Keratinocyte (primary cell): ENCODE measurements around the gene ILK. TPM values are rescaled to one million over a fixed set of nuclear protein-coding genes. Genes with fewer than 3 reads are reported as not detected.

Experiments used
- DNase-seq: peaks from one replicate; pipeline ENCODE4 v3.0.0-alpha.2; 2011; ENCODE audit warnings: low read depth, missing footprints, low spot score
- FAIRE-seq: peaks from 2 replicates; lab custom pipeline; 2011; peaks lifted over from hg19 to GRCh38; lab: Jason Lieb, UNC
- H2AFZ ChIP-seq: 2 replicates; pipeline ENCODE4 v1.6.0; 2012; ENCODE audit warnings: low read length, control low read depth, inconsistent platforms; ENCODE audit not compliant: control insufficient read depth
- H3K27ac ChIP-seq: 2 replicates; pipeline ENCODE4 v1.5.1; 2011; ENCODE audit warnings: low read length; ENCODE audit not compliant: control insufficient read depth, insufficient read depth
- H3K27me3 ChIP-seq: 3 replicates; pipeline ENCODE4 v1.6.0; 2011; ENCODE audit warnings: low read length; ENCODE audit not compliant: control insufficient read depth, insufficient read depth; ENCODE audit errors: extremely low read depth
- H3K36me3 ChIP-seq, 2 experiments: 2 replicates in 1 of 2; 3 replicates in 1 of 2; pipeline ENCODE4 v1.5.1; 2011; ENCODE audit warnings: low read length in 2 of 2, mild to moderate bottlenecking in 1 of 2; ENCODE audit not compliant: control insufficient read depth in 2 of 2, insufficient read depth in 2 of 2; ENCODE audit errors: extremely low read depth in 1 of 2
- H3K4me1 ChIP-seq: 3 replicates; pipeline ENCODE4 v1.5.1; 2011; ENCODE audit warnings: low read length; ENCODE audit not compliant: control insufficient read depth, insufficient read depth; ENCODE audit errors: extremely low read depth
- H3K4me2 ChIP-seq: 3 replicates; pipeline ENCODE4 v1.6.0; 2011; ENCODE audit warnings: low read depth, low read length; ENCODE audit not compliant: control insufficient read depth, insufficient read depth; ENCODE audit errors: extremely low read depth
- H3K4me3 ChIP-seq, 3 experiments: fragments of 200-600 bp in 1 of 3; sonication (generic) in 1 of 3; 2 replicates in 2 of 3; 3 replicates in 1 of 3; pipeline ENCODE4 v1.5.1; 2011 to 2016; ENCODE audit warnings: low read length in 3 of 3, mild to moderate bottlenecking in 3 of 3, control low read depth in 2 of 3, inconsistent platforms in 1 of 3, low read depth in 1 of 3, mixed read lengths in 1 of 3, mixed run types in 1 of 3, moderate library complexity in 1 of 3; ENCODE audit not compliant: control insufficient read depth in 2 of 3, insufficient read depth in 2 of 3; ENCODE audit errors: extremely low read depth in 1 of 3
- H3K79me2 ChIP-seq: 2 replicates; pipeline ENCODE4 v1.6.0; 2012; ENCODE audit warnings: low read length; ENCODE audit not compliant: control insufficient read depth, insufficient read depth
- H3K9ac ChIP-seq: 3 replicates; pipeline ENCODE4 v1.6.0; 2011; ENCODE audit warnings: low read length; ENCODE audit not compliant: control insufficient read depth, insufficient read depth; ENCODE audit errors: extremely low read depth
- H3K9me1 ChIP-seq: 3 replicates; pipeline ENCODE4 v1.6.0; 2011; ENCODE audit warnings: low read length; ENCODE audit not compliant: control insufficient read depth, insufficient read depth; ENCODE audit errors: extremely low read depth
- H3K9me3 ChIP-seq: 2 replicates; pipeline ENCODE4 v1.5.1; 2012; ENCODE audit warnings: low read depth, low read length; ENCODE audit not compliant: control insufficient read depth
- H4K20me1 ChIP-seq: 3 replicates; pipeline ENCODE4 v1.6.0; 2011; ENCODE audit warnings: low read length; ENCODE audit not compliant: control insufficient read depth, insufficient read depth; ENCODE audit errors: extremely low read depth
- EZH2 ChIP-seq: IDR thresholded peaks from one replicate; pipeline ENCODE4 v1.6.1; 2012; ENCODE audit warnings: inconsistent platforms, mild to moderate bottlenecking, low read length, moderate library complexity
- dilution Hi-C: fragments of 300-500 bp; cut with MboI; formaldehyde crosslinking; loops from one replicate; pipeline ENCODE4 v1.7.0; 2020; ENCODE audit warnings: low sequenced_read_pairs; ENCODE audit not compliant: extremely low pct_ligation_motif_present
- polyA plus RNA-seq, 5 experiments: library from polyadenylated mRNA; depleted of rRNA in 3 of 5; stranded (reverse) in 3 of 5; stranded (forward) in 1 of 5; unstranded in 1 of 5; fragments of >200 nt; gene quantifications; 1 replicate in 1 of 5; 2 replicates in 3 of 5; 3 replicates in 1 of 5; pipeline versions ENCODE4 v1.2.1 to v1.2.3, GENCODE V29; 2011 to 2012; ENCODE audit warnings: missing spikeins in 2 of 5, low read depth in 1 of 5, low replicate concordance in 1 of 5
- TF ChIP-seq, protein P1 (sequence below), 3 experiments: IDR thresholded peaks in 1 of 3; conservative IDR thresholded peaks in 1 of 3; optimal IDR thresholded peaks in 1 of 3; 2 replicates in 2 of 3; 3 replicates in 1 of 3; pipeline versions ENCODE3 to v1.5.1; 2011; ENCODE audit warnings: low read length in 3 of 3, mild to moderate bottlenecking in 3 of 3, moderate library complexity in 2 of 3, control low read depth in 1 of 3, inconsistent platforms in 1 of 3; ENCODE audit not compliant: insufficient read depth in 2 of 3; ENCODE audit errors: extremely low read depth in 1 of 3

The ILK gene
- polyA plus RNA-seq, 1 donor (not counting 4 experiments of a cell fraction or from before 2014, with no cell fraction given): 117 TPM

DNA sequence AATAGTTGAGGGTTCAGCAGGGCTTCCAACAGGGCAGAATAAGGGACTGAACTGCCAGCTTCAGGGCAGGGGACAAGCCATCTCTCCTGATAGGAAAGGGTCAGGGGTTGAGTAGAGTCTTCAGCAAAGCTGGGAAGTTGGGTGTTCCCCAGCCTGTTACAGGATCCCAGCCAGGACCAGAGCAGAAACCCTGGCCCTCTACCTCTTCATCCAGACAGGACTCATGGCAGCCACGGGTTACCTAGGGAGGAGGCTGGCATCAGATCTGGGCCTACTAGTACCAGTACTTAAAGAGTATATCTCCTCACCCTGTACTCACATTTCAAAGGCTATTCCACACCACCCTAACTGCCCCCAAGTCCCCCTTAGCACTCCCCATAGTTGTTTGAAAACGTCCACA lies 10.9 kb downstream of the ILK start:
- H3K4me1 ChIP-seq: peaks cover 25% of the 10 kb centered on the region
- H3K27ac ChIP-seq: no peak overlapping the region
- H3K27me3 ChIP-seq: no peaks in the 10 kb centered on the region
- H3K79me2 ChIP-seq: peaks cover 17% of the 10 kb centered on the region
- no peaks in the 10 kb centered on the region for H3K9me3 ChIP-seq
- no peak overlapping the region for H3K9ac ChIP-seq
- no peak overlapping the region for H3K4me2 ChIP-seq
- DNase-seq (no peak), FAIRE-seq (no peak)
- no peak for TF ChIP-seq EZH2
- TF ChIP-seq, protein P1, sequence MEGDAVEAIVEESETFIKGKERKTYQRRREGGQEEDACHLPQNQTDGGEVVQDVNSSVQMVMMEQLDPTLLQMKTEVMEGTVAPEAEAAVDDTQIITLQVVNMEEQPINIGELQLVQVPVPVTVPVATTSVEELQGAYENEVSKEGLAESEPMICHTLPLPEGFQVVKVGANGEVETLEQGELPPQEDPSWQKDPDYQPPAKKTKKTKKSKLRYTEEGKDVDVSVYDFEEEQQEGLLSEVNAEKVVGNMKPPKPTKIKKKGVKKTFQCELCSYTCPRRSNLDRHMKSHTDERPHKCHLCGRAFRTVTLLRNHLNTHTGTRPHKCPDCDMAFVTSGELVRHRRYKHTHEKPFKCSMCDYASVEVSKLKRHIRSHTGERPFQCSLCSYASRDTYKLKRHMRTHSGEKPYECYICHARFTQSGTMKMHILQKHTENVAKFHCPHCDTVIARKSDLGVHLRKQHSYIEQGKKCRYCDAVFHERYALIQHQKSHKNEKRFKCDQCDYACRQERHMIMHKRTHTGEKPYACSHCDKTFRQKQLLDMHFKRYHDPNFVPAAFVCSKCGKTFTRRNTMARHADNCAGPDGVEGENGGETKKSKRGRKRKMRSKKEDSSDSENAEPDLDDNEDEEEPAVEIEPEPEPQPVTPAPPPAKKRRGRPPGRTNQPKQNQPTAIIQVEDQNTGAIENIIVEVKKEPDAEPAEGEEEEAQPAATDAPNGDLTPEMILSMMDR (optimal IDR thresholded peaks at IDR 0.05 in 1 of 3, IDR thresholded peaks at IDR 0.05 in 1 of 3, conservative IDR thresholded peaks at IDR 0.05 in 1 of 3; ENCODE audit: extremely low read depth in 1 of 3, insufficient read depth in 2 of 3, low read length in 3 of 3): no peak
- H3K4me3 ChIP-seq: no peak overlapping the region
- H4K20me1 ChIP-seq: no peaks in the 10 kb centered on the region
- dilution Hi-C loops: no loop called here
- no peaks in the 10 kb centered on the region for H3K9me1 ChIP-seq
- peaks cover 34 to 42% of the 10 kb centered on the region in 2 experiments for H3K36me3 ChIP-seq
- H2AFZ ChIP-seq: no peak overlapping the region

DNA sequence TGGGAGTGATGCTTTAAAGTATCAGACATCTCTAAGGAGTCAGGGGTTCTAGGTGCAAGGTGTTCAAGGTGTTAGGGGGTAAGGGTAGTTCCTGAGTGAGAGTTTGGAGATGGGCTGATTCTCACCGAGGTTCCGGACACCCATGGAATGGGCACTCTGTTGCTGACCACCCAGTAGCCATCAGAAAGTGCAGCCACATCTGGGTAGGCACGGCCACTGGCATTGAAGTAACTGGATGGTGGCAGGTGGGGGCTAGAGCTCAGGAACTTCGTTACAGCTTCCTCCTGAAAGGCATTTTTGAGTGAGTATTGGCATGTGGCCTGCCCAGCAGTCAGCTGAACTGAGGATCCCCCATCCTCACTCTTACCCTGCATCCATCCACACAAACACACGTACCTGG lies 11.5 kb downstream of the ILK start:
- peaks cover 25% of the 10 kb centered on the region for H3K4me1 ChIP-seq
- FAIRE-seq (no peak), DNase-seq (no peak)
- H3K27ac ChIP-seq: no peak overlapping the region
- no peak for TF ChIP-seq EZH2
- TF ChIP-seq, protein P1 (optimal IDR thresholded peaks at IDR 0.05 in 1 of 3, IDR thresholded peaks at IDR 0.05 in 1 of 3, conservative IDR thresholded peaks at IDR 0.05 in 1 of 3; ENCODE audit: extremely low read depth in 1 of 3, insufficient read depth in 2 of 3, low read length in 3 of 3): no peak
- H3K4me3 ChIP-seq: no peak overlapping the region
- no peaks in the 10 kb centered on the region for H3K9me3 ChIP-seq
- no peak overlapping the region for H3K4me2 ChIP-seq
- H3K36me3 ChIP-seq: peaks cover 29 to 36% of the 10 kb centered on the region in 2 experiments
- dilution Hi-C loops: no loop called here
- H3K9ac ChIP-seq: no peak overlapping the region
- H4K20me1 ChIP-seq: no peaks in the 10 kb centered on the region
- no peaks in the 10 kb centered on the region for H3K9me1 ChIP-seq
- no peaks in the 10 kb centered on the region for H3K27me3 ChIP-seq
- no peak overlapping the region for H2AFZ ChIP-seq
- H3K79me2 ChIP-seq: peaks cover 17% of the 10 kb centered on the region
